RKO (cell line): ENCODE measurements around the gene SIN3A.
"Not testable (repeated sequence)": the region's sequence is repeated elsewhere in the genome, so short reads cannot be mapped to it uniquely, and the experiment has no call there.

Experiments used
- DNase-seq: peaks from one replicate; pipeline ENCODE4 v3.0.0-alpha.2; 2016; ENCODE audit warnings: low spot score

SIN3A gene

GRCh38 chr15:75356006-75356405 is 95.5 kb downstream of the SIN3A start:
- DNase-seq = no peak

GRCh38 chr15:75355369-75355768 is 96.1 kb downstream of the SIN3A start:
- DNase-seq = no peak

- DNase-seq = no peak
These were observed 97.0 kb downstream of the SIN3A start for GRCh38 chr15:75354454-75354853.

- DNase-seq = no peak
These were observed 97.9 kb downstream of the SIN3A start for GRCh38 chr15:75353604-75354003.

DNA sequence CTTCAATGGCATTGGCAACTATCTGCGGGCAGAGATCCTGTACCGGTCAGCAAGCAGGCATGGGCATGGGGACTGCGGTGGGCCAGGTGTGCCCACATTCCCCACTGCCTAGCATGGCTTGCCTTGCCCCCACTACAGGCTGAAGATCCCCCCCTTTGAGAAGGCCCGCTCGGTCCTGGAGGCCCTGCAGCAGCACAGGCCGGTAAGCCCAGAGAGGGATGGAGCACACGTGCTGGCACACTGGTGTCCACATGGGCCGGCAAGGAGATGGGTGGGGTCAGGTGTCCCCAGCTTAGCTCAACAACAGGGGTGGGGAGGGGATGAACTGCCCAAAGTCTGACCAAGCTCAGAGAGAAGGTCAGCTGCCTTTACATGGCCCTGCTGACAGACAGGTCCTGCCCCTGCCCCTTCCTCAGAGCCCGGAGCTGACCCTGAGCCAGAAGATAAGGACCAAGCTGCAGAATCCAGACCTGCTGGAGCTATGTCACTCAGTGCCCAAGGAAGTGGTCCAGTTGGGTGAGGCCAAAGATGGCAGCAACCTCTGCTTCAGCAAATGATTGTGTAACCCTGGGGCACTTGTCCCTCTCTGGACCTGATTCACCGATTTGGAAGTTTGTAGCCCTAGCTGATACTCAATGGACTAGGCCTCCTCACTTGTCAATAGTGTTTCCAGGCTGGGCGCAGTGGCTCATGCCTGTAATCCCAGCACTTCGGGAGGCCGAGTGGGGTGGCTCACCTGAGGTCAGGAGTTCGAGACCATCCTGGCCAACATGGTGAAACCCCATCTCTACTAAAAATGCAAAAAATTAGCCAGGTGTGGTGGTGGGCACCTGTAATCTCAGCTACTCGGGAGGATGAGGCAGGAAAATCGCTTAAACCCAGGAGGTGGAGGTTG is 99.1 kb downstream of the SIN3A start:
- DNase-seq = no peak

DNA sequence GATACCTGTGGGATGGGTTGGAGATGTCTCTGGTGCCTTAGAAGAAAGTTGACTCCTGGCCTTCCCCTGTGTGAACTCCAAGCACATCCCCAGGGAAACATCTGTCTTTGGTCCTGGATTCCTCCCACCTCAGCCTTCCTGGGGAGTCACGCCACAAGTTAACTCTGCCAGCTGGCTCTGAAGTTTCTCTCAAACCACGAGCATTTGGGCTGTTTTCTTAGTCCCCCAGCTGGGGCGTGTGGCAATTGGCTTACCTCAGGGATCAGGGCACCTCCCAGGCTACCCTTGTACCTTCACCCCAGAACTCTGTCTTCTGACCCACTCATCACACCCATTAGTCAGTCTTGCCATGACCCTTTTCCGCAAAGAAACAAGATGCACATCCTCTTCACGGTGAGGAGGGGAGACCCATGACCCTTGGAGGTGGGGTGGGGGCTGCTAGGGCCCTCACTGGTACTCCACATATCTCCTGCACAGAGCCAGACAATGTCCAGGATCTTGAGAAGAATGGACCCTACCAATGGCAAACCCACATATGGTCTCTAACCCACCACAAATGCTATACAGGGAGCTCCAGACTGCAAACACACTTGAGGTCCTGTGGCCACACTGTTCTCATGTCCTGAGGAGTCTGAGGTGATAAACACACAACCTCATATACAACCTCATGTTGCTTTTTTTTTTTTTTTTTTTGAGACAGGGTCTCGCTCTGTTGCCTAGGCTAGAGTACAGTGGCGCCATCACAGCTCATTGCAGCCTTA is 100.7 kb downstream of the SIN3A start:
- no peak for DNase-seq

GRCh38 chr15:75349851-75350588 is 101.5 kb downstream of the SIN3A start:
- DNase-seq = no peak

DNA sequence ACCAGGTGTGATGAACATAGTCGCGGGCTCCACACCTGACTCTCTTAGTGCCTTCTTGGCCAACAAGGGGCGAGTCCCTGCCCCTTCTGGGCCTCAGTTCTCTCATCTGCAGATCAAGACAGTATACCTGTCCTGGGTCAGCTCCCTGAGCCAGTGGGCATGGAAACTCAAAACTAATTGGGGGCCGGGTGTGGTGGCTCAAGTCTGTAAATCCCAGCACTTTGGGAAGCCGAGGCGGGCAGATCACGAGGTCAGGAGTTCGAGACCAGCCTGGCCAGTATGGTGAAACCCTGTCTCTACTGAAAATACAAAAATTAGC is 102.2 kb downstream of the SIN3A start:
- DNase-seq = not testable (repeated sequence)

DNA sequence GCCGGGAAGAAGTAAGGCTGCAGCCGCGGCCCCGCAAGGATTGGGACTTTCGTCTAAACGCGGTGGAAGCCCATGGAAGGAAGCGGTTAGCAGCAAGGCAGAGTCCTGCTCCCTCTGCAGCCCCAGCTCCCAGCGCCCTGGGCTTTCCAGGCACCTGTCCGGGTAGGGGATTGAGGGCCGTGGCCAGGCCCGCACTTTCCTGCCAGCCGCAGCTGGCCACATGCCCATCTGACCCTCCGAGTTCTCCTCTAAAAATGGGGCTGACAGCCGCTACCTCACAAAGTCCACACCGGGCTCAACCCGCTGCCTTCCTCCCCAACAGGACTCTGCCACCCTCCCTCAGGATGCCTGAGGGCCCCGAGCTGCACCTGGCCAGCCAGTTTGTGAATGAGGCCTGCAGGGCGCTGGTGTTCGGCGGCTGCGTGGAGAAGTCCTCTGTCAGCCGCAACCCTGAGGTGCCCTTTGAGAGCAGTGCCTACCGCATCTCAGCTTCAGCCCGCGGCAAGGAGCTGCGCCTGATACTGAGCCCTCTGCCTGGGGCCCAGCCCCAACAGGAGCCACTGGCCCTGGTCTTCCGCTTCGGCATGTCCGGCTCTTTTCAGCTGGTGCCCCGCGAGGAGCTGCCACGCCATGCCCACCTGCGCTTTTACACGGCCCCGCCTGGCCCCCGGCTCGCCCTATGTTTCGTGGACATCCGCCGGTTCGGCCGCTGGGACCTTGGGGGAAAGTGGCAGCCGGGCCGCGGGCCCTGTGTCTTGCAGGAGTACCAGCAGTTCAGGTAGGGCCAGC is 102.7 kb downstream of the SIN3A start:
- DNase-seq = no peak

GRCh38 chr15:75348034-75348561 is 103.4 kb downstream of the SIN3A start:
- DNase-seq = no peak

GRCh38 chr15:75347222-75348033 is 104.1 kb downstream of the SIN3A start:
- DNase-seq = peak; percentile 53

DNA sequence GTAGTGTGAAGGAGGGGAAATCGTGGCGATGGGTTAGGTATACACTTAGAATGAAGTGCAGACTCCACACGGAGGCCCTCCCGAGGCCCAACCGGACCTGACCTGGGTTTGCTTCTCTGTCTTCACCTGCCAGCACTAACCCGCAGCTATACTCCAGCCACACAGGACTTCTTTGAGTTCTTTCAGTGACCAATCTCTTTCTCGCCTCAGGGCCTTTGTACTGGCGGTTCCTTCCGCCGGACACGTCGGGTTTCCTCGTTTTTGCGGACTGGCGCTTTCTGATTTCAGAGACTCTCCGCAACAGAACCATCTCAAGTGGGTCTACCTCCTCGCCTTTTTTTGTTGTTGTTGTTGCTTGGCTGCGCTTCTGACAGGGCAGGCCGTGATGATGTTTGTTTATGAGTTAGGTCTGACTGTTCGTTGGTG is 104.7 kb downstream of the SIN3A start, which contains the start of gene NEIL1:
Gene NEIL1 (plus strand): TSS at position 244 of the 426 bp plus-strand sequence. CDS start 1,867 bp downstream, outside the sequence.
- no peak for DNase-seq

- DNase-seq = not testable (repeated sequence)
These were observed 107.5 kb downstream of the SIN3A start for GRCh38 chr15:75343953-75344352.

DNA sequence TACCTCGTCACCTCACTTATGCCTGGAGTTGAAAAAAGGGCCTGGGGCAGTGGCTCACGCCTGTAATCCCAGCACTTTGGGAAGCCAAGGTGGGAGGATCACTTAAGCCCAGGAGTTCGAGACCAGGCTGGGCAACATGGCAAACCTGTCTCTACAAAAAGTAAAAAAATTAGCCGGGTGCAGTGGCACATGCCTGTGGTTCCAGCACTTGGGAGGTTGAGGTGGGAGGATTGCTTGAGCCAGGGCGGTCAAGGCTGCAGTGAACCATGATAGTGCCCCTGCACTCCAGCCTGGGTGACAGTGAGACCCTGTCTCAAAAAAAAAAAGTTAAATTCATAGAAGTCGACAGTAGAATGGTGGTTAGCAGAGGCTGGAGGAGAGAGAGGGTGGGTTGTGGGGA is 109.3 kb downstream of the SIN3A start:
- DNase-seq = no peak

- DNase-seq = no peak
These were observed 111.8 kb downstream of the SIN3A start for GRCh38 chr15:75339531-75340240.

DNA sequence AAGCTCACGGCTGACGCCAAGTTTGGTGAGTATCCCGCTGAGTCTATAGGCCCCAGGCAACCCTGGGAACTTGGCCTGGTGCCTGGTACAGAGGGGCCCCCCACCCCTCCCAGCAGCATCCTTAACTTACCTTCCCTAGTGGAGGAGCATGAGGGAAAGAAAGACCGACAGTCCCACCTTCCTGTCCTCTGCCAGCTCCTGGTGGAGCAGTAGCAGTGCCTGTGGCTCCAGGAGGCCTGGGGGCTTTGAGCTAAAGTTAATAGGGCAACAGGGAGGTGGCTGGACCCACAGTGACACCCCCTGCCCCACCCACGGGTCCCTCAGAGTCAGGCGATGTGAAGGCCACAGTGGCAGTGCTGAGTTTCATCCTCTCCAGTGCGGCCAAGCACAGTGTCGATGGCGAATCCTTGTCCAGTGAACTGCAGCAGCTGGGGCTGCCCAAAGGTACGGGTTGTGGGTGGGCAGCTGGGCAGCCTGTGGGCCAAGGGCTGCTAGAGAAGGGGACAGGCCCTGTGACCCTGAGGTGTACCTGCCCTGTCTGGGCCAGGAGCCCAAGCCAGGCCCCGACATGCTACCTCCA is 112.7 kb downstream of the SIN3A start:
- DNase-seq = no peak

GRCh38 chr15:75335705-75336355 is 115.7 kb downstream of the SIN3A start, which contains the start of gene COMMD4:
COMMD4 (plus strand) TSS chr15:75336063; CDS start chr15:75336090, 27 bp downstream.
- DNase-seq = peak; percentile 96

- no peak for DNase-seq
These were observed 116.2 kb downstream of the SIN3A start for GRCh38 chr15:75335313-75335704.
